H9 (cell line): ENCODE data around the gene KIAA1671. TPM values are rescaled to one million over a fixed set of nuclear protein-coding genes. Genes with fewer than 3 reads are reported as not detected.
A peak's percentile ranks its signal among the peaks of the same experiment; 100 is the strongest.

Experiments used
- DNase-seq: peaks from one replicate; pipeline ENCODE4 v3.0.0-alpha.2; 2017
- H2AFZ ChIP-seq: one replicate; pipeline ENCODE4 v1.6.1; 2013; ENCODE audit warnings: mild to moderate bottlenecking, low read length, control low read depth, moderate library complexity
- H2AK5ac ChIP-seq: 2 replicates; pipeline ENCODE4 v1.6.1; 2013; ENCODE audit warnings: low read length, control low read depth, mixed read lengths; ENCODE audit not compliant: insufficient read length
- H2BK120ac ChIP-seq: one replicate; pipeline ENCODE4 v1.6.1; 2013; ENCODE audit warnings: low read depth, mild to moderate bottlenecking, low read length, control low read depth, inconsistent platforms; ENCODE audit not compliant: poor library complexity, severe bottlenecking
- H2BK12ac ChIP-seq: 2 replicates; pipeline ENCODE4 v1.6.1; 2013; ENCODE audit warnings: low read length, control low read depth, mixed read lengths, low read depth; ENCODE audit not compliant: insufficient read length
- H2BK15ac ChIP-seq: 2 replicates; pipeline ENCODE4 v1.6.1; 2013; ENCODE audit warnings: low read depth, low read length, control low read depth
- H2BK20ac ChIP-seq: one replicate; pipeline ENCODE4 v1.6.1; 2013; ENCODE audit warnings: low read depth, mild to moderate bottlenecking, low read length, control low read depth, inconsistent platforms; ENCODE audit not compliant: poor library complexity, severe bottlenecking
- H2BK5ac ChIP-seq: 2 replicates; pipeline ENCODE4 v1.6.1; 2013; ENCODE audit warnings: low read length, control low read depth, mixed read lengths; ENCODE audit not compliant: insufficient read length
- H3K14ac ChIP-seq: 2 replicates; pipeline ENCODE4 v1.6.1; 2013; ENCODE audit warnings: low read length, control low read depth; ENCODE audit not compliant: insufficient read depth
- H3K18ac ChIP-seq: 2 replicates; pipeline ENCODE4 v1.6.1; 2013; ENCODE audit warnings: low read depth, mild to moderate bottlenecking, mixed read lengths, low read length, control low read depth; ENCODE audit not compliant: insufficient read length
- H3K23ac ChIP-seq: 2 replicates; pipeline ENCODE4 v1.6.1; 2013; ENCODE audit warnings: low read length, control low read depth, mixed read lengths, low read depth; ENCODE audit not compliant: insufficient read length
- H3K23me2 ChIP-seq: 2 replicates; pipeline ENCODE4 v1.6.1; 2013; ENCODE audit warnings: low read depth, mild to moderate bottlenecking, mixed read lengths, low read length, control low read depth; ENCODE audit not compliant: insufficient read length, poor library complexity, severe bottlenecking
- H3K27ac ChIP-seq: 2 replicates; pipeline ENCODE4 v1.5.1; 2013; ENCODE audit warnings: low read length, control low read depth, mixed read lengths, low read depth; ENCODE audit not compliant: insufficient read length
- H3K27me3 ChIP-seq: 2 replicates; pipeline ENCODE4 v1.6.1; 2013; ENCODE audit warnings: low read length, control low read depth, inconsistent platforms; ENCODE audit not compliant: insufficient read depth
- H3K4ac ChIP-seq: 2 replicates; pipeline ENCODE4 v1.6.1; 2013; ENCODE audit warnings: low read depth, mild to moderate bottlenecking, control low read depth, inconsistent platforms, low read length, moderate library complexity
- H3K4me1 ChIP-seq: 2 replicates; pipeline ENCODE4 v1.6.1; 2013; ENCODE audit warnings: low read length, control low read depth, inconsistent platforms; ENCODE audit not compliant: insufficient read depth
- H3K4me2 ChIP-seq: 2 replicates; pipeline ENCODE4 v1.6.1; 2013; ENCODE audit warnings: low read length, control low read depth, mixed read lengths; ENCODE audit not compliant: insufficient read length, insufficient read depth
- H3K56ac ChIP-seq: 2 replicates; pipeline ENCODE4 v1.6.1; 2013; ENCODE audit warnings: low read depth, mild to moderate bottlenecking, mixed read lengths, low read length, control low read depth; ENCODE audit not compliant: insufficient read length
- H3K79me1 ChIP-seq: 2 replicates; pipeline ENCODE4 v1.6.1; 2013; ENCODE audit warnings: low read depth, mild to moderate bottlenecking, moderate library complexity, low read length, control low read depth, inconsistent platforms; ENCODE audit not compliant: insufficient read depth, poor library complexity, severe bottlenecking
- H3K79me2 ChIP-seq: 2 replicates; pipeline ENCODE4 v1.6.1; 2013; ENCODE audit warnings: low read length, control low read depth, inconsistent platforms; ENCODE audit not compliant: insufficient read depth
- H3K9ac ChIP-seq: 2 replicates; pipeline ENCODE4 v1.6.1; 2013; ENCODE audit warnings: low read length, control low read depth, mixed read lengths; ENCODE audit not compliant: insufficient read length; ENCODE audit errors: extremely low read depth
- H3K9me3 ChIP-seq: one replicate; pipeline ENCODE4 v1.6.1; 2013; ENCODE audit warnings: low read depth, low read length, inconsistent platforms; ENCODE audit not compliant: control insufficient read depth
- H3T11ph ChIP-seq: one replicate; pipeline ENCODE4 v1.6.1; 2013; ENCODE audit warnings: mild to moderate bottlenecking, low read length, control low read depth, inconsistent platforms
- H4K20me1 ChIP-seq: one replicate; pipeline ENCODE4 v1.6.1; 2013; ENCODE audit not compliant: control insufficient read depth, insufficient read length, insufficient read depth
- H4K5ac ChIP-seq: 2 replicates; pipeline ENCODE4 v1.6.1; 2013; ENCODE audit warnings: low read depth, mild to moderate bottlenecking, mixed read lengths, low read length, control low read depth; ENCODE audit not compliant: insufficient read length
- H4K8ac ChIP-seq: replicated peaks from 2 replicates; pipeline ENCODE4 v1.6.1; 2013; ENCODE audit warnings: low read length, control low read depth, mixed read lengths, low read depth; ENCODE audit not compliant: insufficient read length
- H4K91ac ChIP-seq: 2 replicates; pipeline ENCODE4 v1.6.1; 2013; ENCODE audit warnings: low read depth, mild to moderate bottlenecking, moderate library complexity, mixed read lengths, low read length, control low read depth; ENCODE audit not compliant: insufficient read length
- H3K27ac Mint-ChIP-seq, 3 experiments: 2 replicates in 2 of 3; 3 replicates in 1 of 3; pipeline ENCODE4 v1.8.0; 2020 to 2021; ENCODE audit warnings: mixed read lengths in 3 of 3, mild to moderate bottlenecking in 1 of 3, moderate library complexity in 1 of 3
- H3K27me3 Mint-ChIP-seq: 2 replicates; pipeline ENCODE4 v1.8.0; 2021; ENCODE audit warnings: low read depth, mild to moderate bottlenecking, moderate library complexity, mixed read lengths
- H3K36me3 Mint-ChIP-seq, 3 experiments: 2 replicates in 2 of 3; 3 replicates in 1 of 3; pipeline ENCODE4 v1.8.0; 2020 to 2021; ENCODE audit warnings: low read depth in 3 of 3, mixed read lengths in 3 of 3; ENCODE audit not compliant: insufficient read depth in 1 of 3
- H3K4me1 Mint-ChIP-seq, 2 experiments: 2 replicates each; pipeline ENCODE4 v1.8.0; 2020; ENCODE audit warnings: mixed read lengths in 2 of 2
- H3K4me3 Mint-ChIP-seq, 2 experiments: 2 replicates in 1 of 2; 3 replicates in 1 of 2; pipeline ENCODE4 v1.8.0; 2020 to 2021; ENCODE audit warnings: mild to moderate bottlenecking in 2 of 2, mixed read lengths in 2 of 2, moderate library complexity in 1 of 2
- H3K9me3 Mint-ChIP-seq, 2 experiments: 2 replicates in 1 of 2; 3 replicates in 1 of 2; pipeline ENCODE4 v1.8.0; 2020; ENCODE audit warnings: mild to moderate bottlenecking in 2 of 2, mixed read lengths in 2 of 2, moderate library complexity in 1 of 2
- CTCF ChIP-seq: fragments of 200-600 bp; sonication (generic); conservative IDR thresholded peaks from 3 replicates; pipeline ENCODE4 v1.8.0; 2021; ENCODE audit warnings: antibody characterized with exemption, mild to moderate bottlenecking
- WGBS: extraction: QIAGEN DNeasy Blood & Tissue Kit; methylation state at CpG from one replicate; pipeline ENCODE4 v1.1.7; 2013; ENCODE audit warnings: missing lambda C conversion rate, low lambda C conversion rate, mixed read lengths; ENCODE audit not compliant: insufficient read length; ENCODE audit errors: extremely low coverage; 5-methylcytosine and 5-hydroxymethylcytosine counted together
- total RNA-seq: library from RNA; stranded (reverse); gene quantifications from 2 replicates; pipeline ENCODE4 v1.2.1, GENCODE V29; 2021

KIAA1671 gene
- total RNA-seq, 1 experiment from 2014 or later: 22.6 TPM

GRCh38 chr22:25213221-25213620 is 260.7 kb downstream of the KIAA1671 start:
- no peak for TF ChIP-seq CTCF
- H2AFZ ChIP-seq: no peak overlapping the region
- H3K27me3 ChIP-seq: no peaks in the 10 kb centered on the region
- no peaks in the 10 kb centered on the region for H4K20me1 ChIP-seq
- no peak overlapping the region for H3K18ac ChIP-seq
- no peak overlapping the region for H2BK120ac ChIP-seq
- no peak overlapping the region for H3K4me2 ChIP-seq
- H3K23me2 ChIP-seq: no peaks in the 10 kb centered on the region
- H3K27ac Mint-ChIP-seq: peak overlapping the region in 1 of 3 experiments; percentile 37; a peak in 1 of 7 replicates
- no peaks in the 10 kb centered on the region for H3K9me3 ChIP-seq
- no peaks in the 10 kb centered on the region; a peak in 1 of 4 replicates for H3K4me1 Mint-ChIP-seq
- H2BK15ac ChIP-seq: no peak overlapping the region
- H3K27ac ChIP-seq: no peak overlapping the region
- no peak overlapping the region for H2BK5ac ChIP-seq
- no peak overlapping the region for H4K5ac ChIP-seq
- peaks cover 5 to 9% (median 5%) of the 10 kb centered on the region in 3 experiments; a peak in 6 of 7 replicates for H3K36me3 Mint-ChIP-seq
- H3K23ac ChIP-seq: no peak overlapping the region
- no CpG with 5 or more reads among the region's 3 CpGs for WGBS
- no peaks in the 10 kb centered on the region for H3K4me1 ChIP-seq
- H3K9ac ChIP-seq: no peak overlapping the region
- no peak overlapping the region for H2AK5ac ChIP-seq
- H3T11ph ChIP-seq: no peak overlapping the region
- no peak for DNase-seq
- no peaks in the 10 kb centered on the region for H3K79me2 ChIP-seq
- H3K27me3 Mint-ChIP-seq: peaks cover 16% of the 10 kb centered on the region
- H2BK20ac ChIP-seq: no peak overlapping the region
- no peak overlapping the region for H3K56ac ChIP-seq
- no peak overlapping the region for H3K4ac ChIP-seq
- H3K14ac ChIP-seq: no peak overlapping the region
- no peaks in the 10 kb centered on the region for H3K79me1 ChIP-seq
- no peak overlapping the region for H4K91ac ChIP-seq
- H2BK12ac ChIP-seq: no peak overlapping the region
- H3K9me3 Mint-ChIP-seq: peaks cover 15 to 16% of the 10 kb centered on the region in 2 experiments; a peak in 4 of 5 replicates
- H4K8ac ChIP-seq: no peak overlapping the region
- H3K4me3 Mint-ChIP-seq: no peak overlapping the region
